SW 1271 (cell line): ENCODE data around the gene ZIC5.

ENCODE experiments used
- DNase-seq, 2 experiments: peaks; one replicate each; lab custom pipeline; 2025; lab: John Stamatoyannopoulos, UW

The ZIC5 gene

DNA sequence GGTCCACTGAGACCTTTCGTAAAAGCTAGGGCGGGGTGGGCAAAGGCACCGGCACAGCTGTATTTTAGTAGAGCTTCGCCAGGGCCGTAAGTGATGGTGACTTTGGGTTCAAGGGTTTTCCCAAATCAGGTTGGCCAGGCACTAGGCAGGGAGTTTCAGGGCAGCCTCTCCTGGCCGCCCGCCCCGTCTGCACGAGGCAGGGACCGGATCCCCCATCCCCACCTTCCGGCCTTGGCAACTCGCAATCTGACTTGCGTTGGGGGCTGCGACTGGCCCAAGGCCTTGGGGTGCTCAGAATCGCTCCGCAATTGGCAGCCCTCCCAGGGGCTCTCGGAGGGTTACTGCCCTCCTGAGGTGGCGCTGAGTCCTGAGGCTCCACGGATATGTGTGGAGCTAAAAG lies 4.1 kb upstream of the ZIC5 start:
- DNase-seq, result no peak

- DNase-seq, result no peak
These were observed 3.5 kb upstream of the ZIC5 start for GRCh38 chr13:99974939-99975561.

DNA sequence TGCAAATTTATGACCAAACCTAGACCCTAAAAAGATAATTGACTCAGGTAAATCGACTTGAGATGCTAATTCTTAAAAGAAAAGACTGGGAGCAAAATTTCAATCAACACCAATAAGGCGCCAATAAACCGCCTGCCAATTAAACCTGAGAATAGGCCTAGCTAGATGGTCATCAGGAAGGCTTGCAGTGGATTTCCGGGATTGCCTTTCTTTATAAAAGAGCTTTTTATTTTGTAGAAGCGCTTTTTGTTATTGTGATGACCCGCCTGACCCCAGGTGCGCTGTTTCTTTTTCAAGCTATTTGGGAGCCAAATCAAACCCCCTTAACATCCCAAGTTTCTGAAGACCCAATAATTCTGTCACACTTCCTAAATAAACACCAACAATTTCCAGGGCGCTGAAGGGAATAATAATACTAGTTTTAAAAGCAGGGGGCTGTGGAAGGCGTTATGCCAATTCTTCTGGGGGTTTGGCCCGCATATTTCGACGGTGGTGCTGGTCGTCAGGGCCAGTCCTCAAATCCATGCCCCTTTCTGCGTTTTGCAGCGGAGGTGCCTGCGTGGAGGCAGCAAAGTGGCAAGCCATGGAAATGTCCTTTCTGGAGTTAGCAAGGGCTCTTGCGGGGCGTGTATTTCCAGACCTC lies 2.9 kb upstream of the ZIC5 start:
- no peak for DNase-seq

DNA sequence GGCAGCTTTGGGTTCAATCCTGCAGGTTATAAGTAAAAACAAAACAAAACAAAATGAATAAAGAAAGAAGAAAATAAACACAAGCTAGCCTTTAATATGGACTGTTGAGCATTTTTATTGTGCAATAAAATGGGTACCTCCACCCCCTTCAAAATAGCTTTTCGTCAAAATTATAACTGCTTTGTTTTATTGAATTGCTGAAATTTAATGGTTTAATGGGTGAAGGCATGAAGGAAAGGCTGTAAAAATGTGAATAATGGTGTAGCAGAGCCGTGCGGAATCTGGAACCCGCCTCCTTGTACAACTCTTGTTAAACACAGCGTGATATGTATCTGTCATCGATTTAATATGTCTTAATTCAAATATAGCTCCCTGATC lies 2.2 kb upstream of the ZIC5 start:
- DNase-seq, result no peak

DNA sequence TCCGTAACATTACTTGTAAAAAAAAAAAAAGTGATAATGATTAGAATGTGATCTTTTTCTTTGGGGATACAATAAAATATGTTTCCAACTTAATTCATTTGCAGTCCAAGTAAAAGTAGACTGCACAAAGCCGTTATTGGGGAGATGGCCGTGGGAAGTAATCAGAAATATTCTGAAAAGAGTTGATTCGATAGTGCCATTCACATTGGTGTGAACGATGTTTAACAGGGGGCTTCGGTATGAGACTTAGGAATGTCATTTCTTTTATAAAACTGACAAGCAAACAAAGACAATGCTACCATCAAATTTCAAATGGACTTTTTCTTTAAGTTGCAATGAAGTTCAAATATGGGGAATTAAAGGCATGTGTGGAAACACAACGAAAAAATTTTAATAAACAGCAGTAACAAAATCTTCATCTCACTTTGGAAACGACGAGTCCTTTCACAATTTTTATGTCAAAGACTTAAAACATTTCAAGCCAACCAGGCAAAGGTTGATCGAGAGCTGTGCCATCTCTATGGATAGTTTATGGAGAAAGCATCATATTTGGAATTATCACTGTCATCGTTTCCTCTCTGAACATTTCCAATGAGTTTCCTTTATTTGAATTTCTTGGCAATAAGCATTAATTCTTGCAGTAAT lies 1.7 kb upstream of the ZIC5 start:
- DNase-seq, result no peak

DNA sequence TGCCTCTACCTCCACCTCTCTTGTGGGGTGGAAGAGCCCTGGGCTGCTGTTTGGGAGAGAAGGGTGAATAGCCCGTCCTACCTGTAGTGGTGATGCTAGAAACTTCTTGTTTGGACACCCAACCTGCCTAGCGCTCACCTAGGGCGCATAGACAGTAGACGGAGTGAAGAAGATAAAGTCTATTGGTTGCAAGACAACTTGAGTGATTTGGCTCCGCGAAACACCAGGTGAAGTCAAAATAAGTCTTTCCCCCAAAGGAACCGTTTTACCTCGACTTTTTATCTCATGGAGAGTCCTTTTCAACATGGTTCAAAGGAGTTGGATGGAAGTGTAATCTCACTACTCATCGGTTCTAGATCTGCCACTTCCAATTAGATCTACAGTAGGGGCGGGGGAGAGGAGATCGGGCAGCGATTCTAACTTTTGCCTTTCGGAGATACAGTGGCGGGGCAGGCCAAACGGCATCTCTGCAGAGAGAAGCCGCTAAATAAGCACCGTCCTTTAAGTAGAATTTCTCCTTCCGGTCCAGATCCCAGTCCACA lies 694 bp upstream of the ZIC5 start:
- DNase-seq, result no peak

- peak; percentile 19 to 67 for DNase-seq
These were observed 654 bp downstream of the ZIC5 start for GRCh38 chr13:99970651-99971575.

DNA sequence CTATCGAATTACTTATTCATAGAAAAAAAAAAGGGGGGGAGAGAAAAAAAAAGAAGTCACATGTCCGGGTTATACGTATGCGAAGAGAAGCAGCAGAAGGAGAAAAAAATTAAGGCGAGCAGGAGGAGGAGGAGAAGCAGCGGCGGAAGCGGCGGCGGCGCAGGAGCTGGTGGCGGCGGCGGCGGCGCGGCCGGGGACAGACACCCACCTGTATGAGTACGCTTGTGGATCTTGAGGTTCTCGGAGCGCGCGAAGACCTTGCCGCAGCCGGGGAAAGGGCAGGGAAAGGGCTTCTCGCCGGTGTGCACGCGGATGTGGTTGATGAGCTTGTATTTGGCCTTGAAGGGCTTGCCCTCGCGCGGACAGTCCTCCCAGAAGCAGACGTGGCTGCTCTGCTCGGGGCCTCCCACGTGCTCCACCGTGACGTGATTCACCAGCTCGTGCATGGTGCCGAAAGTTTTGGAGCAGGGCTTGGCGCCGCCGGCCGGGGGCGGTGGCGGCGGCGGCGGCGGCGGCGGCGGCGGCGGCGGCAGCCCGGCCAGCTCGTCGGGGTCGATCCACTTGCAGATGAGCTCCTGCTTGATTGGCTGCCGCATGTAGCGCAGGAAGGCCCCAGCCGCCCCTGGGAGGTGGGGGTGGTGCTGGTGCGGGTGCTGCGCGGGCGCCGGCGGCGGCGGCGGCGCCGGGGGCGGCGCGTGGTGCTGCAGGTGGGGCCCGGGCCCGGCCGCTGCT lies 1.5 kb downstream of the ZIC5 start:
- DNase-seq, result peak; percentile 49 to 74

- DNase-seq, result no peak
These were observed 2.1 kb downstream of the ZIC5 start for GRCh38 chr13:99969453-99969918.

- no peak for DNase-seq
These were observed 2.8 kb downstream of the ZIC5 start for GRCh38 chr13:99968521-99969452.

- no peak for DNase-seq
These were observed 3.6 kb downstream of the ZIC5 start for GRCh38 chr13:99967869-99968520.

DNA sequence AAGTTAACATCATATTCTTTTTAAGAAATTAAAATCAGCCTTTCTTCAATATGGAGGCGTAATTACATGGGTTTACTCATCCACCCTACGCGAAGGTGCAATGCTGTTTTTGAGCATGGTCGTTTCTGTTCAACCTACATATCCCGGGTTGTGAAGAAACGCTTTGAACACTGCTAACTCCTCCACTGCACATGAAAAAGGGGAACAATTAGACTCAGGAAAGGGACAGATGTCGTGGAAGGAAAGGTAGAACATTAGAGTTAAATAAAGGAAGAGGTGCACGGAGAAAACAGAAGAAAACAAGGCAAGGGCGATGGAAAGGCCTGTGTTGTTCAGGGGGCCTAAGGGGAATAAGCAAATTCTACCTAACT lies 4.1 kb downstream of the ZIC5 start:
- no peak for DNase-seq

DNA sequence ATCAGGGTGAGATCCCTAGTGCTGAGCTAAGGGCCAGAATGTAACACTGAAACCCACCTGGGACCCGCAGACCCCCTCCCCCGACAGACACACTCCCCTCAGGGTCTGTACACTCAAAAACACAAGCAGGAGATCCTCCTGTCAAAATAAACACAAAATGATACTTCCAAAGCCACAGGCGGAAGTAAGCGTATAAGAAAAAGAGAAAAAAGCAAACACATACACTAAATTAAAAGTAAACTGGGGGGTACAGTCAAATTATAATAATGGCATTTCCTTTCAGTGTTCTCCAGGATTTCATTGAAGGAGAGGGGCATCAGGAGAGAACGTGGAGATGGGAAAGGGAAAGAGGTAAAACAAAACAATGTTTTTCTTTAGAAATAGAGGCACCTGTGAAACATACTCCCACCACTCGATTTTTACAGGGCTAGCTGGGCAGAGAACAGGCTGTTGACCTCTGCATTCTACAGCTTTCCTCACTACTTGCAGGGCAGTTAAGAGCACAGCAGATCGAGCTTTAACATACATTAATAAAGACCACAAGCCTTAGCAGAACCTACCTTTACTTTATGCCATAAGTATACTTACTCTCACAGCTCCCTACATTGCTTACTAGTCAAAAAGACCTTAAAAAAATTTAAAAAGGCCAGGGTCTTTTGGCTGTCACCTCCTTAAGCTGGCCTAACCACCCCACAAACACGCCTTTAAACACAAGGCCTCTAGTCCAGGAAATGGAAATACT lies 5.3 kb downstream of the ZIC5 start:
- no peak for DNase-seq

GRCh38 chr13:99965329-99966000 lies 6.1 kb downstream of the ZIC5 start:
- no peak for DNase-seq

DNA sequence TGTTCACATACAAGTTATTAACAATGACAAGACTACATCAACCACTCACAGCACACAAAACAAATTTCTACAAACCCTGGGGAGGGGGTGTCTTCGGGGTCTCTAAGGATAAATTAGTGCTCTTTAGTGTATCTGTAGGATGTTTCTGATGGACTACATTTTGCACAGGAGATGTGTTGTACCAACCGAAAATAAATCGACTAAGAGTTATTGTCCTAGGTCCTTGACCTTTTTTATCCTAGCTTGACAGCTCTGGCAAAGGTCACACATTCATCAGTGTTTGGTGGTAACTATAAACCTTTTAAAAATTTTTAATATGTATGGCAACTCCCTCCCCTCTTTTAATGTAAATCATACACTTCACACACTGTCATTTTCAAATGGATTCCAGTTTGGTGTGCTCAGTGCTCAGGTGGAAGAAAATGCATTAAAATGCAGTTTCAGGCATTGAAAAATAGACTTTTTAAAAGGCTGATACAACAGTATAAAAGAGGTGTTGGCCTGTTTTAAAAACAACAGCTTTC lies 7.7 kb downstream of the ZIC5 start:
- no peak for DNase-seq

DNA sequence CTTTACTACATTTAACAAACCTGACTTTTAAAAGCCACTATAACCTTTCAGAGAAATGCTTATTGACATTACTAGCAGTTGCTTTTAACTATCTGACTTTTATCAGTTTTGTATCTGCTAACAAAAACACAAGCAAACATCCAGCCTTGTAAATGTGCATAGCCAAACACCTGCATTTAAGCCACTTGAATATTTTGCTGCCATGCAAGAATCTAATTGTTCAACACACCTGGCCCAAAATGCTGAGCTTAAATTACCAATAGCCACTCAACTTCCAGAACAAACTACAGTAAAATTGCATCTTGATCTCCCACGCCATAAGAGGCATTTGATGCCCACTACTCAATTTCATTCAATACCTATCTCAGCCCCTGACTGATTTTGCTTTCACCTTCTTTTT lies 9.3 kb downstream of the ZIC5 start:
- DNase-seq, result no peak

DNA sequence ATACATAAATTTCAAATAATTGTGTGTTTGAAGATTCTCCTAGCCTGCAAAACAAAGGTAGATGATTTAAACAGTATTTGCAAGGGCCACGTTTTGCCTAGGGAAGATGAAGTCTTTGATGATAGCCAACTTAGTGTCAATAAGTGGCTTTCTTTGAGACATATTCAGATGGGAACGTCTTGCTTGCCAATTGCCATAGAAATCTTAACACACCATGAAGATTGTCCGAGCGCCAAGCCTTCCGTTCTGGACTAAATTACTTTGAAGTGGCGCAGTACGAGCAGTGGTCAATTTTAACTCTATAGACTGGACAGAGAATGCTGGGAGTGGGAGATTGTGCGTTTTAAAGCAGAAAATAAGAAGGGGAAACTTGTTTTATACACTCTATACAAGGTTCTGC lies 9.9 kb downstream of the ZIC5 start:
- DNase-seq, result no peak

GRCh38 chr13:99960663-99961311 lies 10.8 kb downstream of the ZIC5 start:
- no peak for DNase-seq
